Fibroblast of the aortic adventitia (primary cell): ENCODE measurements around the gene MRPL40. TPM values are rescaled to one million over a fixed set of nuclear protein-coding genes. Genes with fewer than 3 reads are reported as not detected.

ENCODE experiments used
- DNase-seq: peaks from one replicate; pipeline ENCODE4 v3.0.0-alpha.2; 2010; ENCODE audit warnings: low read depth
- H3K4me3 ChIP-seq: 2 replicates; pipeline ENCODE4 v1.5.1; 2011; ENCODE audit warnings: low read depth, mild to moderate bottlenecking, control low read depth, low read length, moderate library complexity
- total RNA-seq: library from RNA; depleted of rRNA; stranded (reverse); fragments of >200 nt; gene quantifications from 2 replicates; pipeline ENCODE4 v1.2.3, GENCODE V29; 2012; ENCODE audit warnings: low replicate concordance
- TF ChIP-seq, protein P1 (sequence below): IDR thresholded peaks from 2 replicates; pipeline ENCODE4 v1.5.1; 2011; ENCODE audit warnings: mild to moderate bottlenecking, low read length, control low read depth, inconsistent platforms; ENCODE audit not compliant: insufficient read depth

Gene MRPL40
- total RNA-seq, 1 donor: 41.8 TPM

DNA sequence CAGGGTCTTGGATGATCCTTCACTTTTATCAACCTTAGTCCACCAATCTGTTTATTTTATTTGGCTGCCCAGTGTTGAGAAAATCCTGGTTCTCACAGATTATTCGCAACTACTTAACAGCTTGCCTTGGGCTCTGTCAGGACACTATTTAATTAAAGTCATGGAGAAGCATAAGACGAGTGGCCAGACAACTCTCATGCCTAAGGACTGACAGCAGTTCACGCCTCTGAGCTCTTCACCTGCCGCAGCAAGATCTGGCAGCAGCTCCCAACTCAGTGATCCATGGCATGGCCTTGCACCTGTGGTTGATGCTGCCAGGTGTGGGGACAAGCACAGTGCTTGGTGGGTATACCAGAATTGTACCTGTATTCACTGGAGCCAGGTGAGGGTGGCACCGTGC, 38.6 kb upstream of the MRPL40 start:
- TF ChIP-seq, protein P1, sequence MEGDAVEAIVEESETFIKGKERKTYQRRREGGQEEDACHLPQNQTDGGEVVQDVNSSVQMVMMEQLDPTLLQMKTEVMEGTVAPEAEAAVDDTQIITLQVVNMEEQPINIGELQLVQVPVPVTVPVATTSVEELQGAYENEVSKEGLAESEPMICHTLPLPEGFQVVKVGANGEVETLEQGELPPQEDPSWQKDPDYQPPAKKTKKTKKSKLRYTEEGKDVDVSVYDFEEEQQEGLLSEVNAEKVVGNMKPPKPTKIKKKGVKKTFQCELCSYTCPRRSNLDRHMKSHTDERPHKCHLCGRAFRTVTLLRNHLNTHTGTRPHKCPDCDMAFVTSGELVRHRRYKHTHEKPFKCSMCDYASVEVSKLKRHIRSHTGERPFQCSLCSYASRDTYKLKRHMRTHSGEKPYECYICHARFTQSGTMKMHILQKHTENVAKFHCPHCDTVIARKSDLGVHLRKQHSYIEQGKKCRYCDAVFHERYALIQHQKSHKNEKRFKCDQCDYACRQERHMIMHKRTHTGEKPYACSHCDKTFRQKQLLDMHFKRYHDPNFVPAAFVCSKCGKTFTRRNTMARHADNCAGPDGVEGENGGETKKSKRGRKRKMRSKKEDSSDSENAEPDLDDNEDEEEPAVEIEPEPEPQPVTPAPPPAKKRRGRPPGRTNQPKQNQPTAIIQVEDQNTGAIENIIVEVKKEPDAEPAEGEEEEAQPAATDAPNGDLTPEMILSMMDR: no peak
- no peak overlapping the region for H3K4me3 ChIP-seq
- DNase-seq: no peak

DNA sequence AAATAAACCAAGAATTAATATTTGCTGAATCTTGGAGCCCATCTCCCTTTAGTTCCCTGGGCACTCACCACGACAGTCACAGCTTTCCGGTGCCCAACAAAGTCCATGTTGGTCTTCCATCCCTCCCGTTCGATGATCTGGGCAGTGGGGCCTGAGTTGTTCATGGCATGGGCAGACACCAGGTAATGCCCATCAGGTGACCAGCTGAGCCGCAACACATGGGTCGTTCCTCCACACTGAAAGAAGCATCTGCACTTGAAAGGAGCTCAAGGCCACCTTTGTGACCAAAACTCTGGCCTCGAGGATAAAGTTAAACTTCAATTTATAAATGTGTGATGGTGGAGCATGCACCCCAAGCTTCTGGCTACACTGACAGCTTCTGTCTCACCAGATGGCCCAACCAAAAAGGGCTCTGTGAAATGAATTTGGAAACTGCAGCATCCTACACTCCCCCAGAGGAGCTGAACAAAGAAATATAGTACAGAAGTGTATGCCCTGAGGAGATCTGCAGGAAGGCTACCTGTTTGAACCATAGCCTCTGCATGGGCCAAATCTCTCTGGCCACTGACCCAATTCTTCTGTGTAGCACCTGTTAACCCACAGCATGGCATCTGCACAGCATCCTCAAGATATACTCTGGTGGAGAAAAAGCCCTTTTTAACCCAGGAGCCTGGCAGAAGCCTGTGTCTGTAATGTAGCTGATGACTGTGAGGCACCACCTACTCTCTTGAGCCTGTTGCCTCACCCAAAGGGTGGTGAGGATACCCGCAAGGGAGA, 37.9 kb upstream of the MRPL40 start:
- H3K4me3 ChIP-seq: no peak overlapping the region
- DNase-seq: no peak
- TF ChIP-seq, protein P1: no peak

DNA sequence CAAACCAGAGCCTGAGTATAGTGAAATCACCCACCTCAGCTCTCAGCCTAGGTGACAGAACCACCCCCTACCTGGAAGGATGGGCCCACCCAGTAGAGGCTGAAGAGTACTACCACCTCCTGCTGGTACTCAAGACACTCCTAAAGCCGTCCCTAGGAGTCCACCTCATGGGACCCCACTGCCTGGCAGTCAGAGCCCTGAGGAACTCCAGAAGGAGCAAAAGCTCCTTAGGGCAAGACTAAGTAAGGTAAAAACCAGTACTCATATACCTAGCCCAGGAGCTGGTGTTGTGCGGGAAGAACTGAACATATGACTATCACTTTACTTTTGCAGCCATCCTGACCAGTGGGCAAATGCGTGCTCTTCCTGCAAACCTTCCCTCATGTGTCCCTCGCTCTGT, 37.1 kb upstream of the MRPL40 start:
- no peak for DNase-seq

DNA sequence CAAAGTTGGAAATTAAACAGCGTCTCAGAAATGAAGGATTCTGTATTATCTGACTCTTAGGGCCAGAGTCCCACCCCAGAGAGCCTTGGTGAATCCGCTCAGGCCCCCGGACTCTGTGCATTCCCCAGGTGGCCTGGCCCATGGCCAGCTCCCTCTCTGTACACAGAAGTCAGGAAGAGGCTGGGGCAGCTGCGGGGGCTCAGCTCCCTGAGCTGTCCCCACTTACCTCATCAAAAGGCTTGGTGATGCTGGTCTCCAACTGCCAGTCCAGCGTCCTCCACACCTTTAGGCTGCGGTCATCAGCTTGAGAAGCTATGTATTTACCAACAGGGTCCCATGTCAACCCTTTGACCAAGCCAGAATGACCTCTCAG, 35.8 kb upstream of the MRPL40 start:
- H3K4me3 ChIP-seq: no peak overlapping the region
- TF ChIP-seq, protein P1: no peak
- DNase-seq: no peak

More for the DNA sequence above, 37.1 kb upstream of the MRPL40 start:
- no peak overlapping the region for H3K4me3 ChIP-seq
- TF ChIP-seq, protein P1: no peak

DNA sequence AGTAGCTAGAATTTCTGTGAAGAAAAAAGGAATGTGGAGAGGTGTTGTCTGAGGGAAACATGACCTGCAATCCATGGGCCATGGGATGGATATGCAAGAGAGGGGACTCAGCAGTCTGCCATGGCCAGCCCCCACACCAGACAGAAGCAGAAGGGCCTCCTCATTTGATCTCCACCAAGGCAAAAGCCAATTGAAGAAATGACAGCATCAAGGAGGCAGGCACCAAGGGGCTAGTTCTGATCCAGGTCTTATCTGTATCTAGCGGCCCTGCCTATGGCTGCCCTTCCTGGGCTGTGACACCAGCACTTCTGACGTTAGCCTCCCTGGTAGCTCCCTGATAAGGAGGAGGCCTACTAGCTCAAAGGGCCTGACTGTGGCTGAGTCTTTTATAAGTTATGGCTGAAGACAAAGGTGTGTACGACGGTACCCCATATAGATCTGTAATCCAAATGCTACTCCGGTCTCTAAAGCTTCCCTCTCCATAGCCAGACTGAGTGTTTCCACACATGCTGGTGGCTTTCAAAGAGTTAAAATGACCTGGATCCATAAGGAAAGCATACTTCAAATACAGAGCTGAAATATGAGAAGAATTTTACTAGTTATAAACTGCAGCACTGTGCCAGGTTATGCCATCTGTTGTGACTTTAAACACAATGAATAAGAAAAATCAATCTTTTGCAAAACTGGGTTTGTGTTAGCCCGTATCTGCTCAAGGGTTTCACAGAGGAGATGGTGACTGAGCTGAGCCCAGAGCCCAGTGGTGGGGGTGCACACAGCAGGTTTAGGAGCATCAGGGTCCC, 35.2 kb upstream of the MRPL40 start:
- no peak overlapping the region for H3K4me3 ChIP-seq
- DNase-seq: no peak
- TF ChIP-seq, protein P1: no peak

DNA sequence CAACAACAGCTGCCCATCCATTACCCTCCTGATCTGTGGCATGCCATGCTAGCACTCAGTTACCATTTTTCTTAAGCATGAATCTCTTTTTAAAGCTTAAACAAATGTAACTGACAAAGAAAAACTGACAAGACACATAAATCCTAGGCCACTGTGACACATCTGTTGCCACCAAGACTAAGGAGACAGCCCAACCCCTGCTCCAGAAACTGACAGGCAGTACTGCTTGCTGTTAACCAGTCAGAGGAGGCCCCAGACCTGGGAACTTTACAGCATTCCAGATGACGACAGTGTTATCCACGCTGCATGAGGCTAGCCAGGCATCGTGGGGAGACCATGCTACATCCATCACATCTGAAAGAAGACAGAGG, 34.6 kb upstream of the MRPL40 start:
- TF ChIP-seq, protein P1: no peak
- H3K4me3 ChIP-seq: no peak overlapping the region
- no peak for DNase-seq
